GM12874 (cell line): ENCODE results near the gene PPP4C.
A peak's percentile ranks its signal among the peaks of the same experiment; 100 is the strongest.

Experiments
- TF ChIP-seq, protein P1 (sequence below): IDR thresholded peaks from 2 replicates; pipeline ENCODE4 v1.5.1; 2011; ENCODE audit warnings: low read depth, mild to moderate bottlenecking, control low read depth, low read length, moderate library complexity; ENCODE audit not compliant: insufficient read depth

Gene PPP4C

GRCh38 chr16:30066761-30067583, 8.8 kb upstream of the PPP4C start:
- TF ChIP-seq, protein P1, sequence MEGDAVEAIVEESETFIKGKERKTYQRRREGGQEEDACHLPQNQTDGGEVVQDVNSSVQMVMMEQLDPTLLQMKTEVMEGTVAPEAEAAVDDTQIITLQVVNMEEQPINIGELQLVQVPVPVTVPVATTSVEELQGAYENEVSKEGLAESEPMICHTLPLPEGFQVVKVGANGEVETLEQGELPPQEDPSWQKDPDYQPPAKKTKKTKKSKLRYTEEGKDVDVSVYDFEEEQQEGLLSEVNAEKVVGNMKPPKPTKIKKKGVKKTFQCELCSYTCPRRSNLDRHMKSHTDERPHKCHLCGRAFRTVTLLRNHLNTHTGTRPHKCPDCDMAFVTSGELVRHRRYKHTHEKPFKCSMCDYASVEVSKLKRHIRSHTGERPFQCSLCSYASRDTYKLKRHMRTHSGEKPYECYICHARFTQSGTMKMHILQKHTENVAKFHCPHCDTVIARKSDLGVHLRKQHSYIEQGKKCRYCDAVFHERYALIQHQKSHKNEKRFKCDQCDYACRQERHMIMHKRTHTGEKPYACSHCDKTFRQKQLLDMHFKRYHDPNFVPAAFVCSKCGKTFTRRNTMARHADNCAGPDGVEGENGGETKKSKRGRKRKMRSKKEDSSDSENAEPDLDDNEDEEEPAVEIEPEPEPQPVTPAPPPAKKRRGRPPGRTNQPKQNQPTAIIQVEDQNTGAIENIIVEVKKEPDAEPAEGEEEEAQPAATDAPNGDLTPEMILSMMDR: no peak

DNA sequence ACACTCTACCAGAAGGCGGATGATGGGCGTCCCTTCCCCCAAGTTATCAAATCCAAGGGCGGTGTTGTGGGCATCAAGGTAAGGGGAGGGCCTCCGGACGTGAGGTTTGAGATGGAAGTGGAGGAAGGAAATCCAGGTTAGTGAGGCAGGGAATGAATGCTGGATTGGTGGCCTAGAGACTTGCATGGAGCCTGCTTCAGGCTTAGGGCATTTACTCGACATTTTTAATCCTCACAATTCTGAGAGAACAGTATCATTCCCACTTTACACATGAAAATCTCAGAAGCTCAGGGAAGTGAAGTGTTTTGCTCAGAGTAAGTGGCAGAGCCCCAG, 8.2 kb upstream of the PPP4C start:
- TF ChIP-seq, protein P1: no peak

- TF ChIP-seq, protein P1: no peak
Observed at GRCh38 chr16:30068333-30068732, 7.5 kb upstream of the PPP4C start.

GRCh38 chr16:30068750-30069610, 6.8 kb upstream of the PPP4C start:
- TF ChIP-seq, protein P1: peak; percentile 54

GRCh38 chr16:30069611-30070462, 6.0 kb upstream of the PPP4C start:
- TF ChIP-seq, protein P1: no peak

GRCh38 chr16:30070490-30070889, 5.3 kb upstream of the PPP4C start:
- TF ChIP-seq, protein P1: no peak

DNA sequence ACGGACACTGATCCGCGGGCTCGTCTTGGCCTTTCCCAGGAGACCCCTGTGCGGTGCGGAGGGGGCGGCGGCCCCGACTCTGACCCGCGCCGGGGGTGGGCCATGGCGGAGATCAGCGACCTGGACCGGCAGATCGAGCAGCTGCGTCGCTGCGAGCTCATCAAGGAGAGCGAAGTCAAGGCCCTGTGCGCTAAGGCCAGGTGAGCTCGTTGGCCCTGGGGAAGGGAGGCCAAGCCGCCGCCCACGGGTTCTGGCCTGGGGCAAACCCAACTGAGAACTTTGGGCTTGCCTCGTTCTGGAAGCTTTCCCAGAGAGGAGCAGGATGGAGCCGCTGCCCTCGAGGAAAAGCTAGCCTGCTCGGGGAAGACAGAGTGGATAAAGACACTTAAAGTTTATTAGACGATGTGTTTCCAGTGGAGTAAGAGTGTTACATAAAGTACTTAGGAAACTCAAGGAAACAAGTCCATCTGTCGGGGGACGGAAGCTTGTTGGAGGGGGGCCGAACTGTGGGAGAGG, 540 bp downstream of the PPP4C start:
- TF ChIP-seq, protein P1: no peak
